ENCODE data around the gene TMEM260. TPM values are rescaled to one million over a fixed set of nuclear protein-coding genes. Genes with fewer than 3 reads are reported as not detected.
A peak's percentile ranks its signal among the peaks of the same experiment; 100 is the strongest.

Gene TMEM260
- total RNA-seq, result 10 to 100 TPM in 5 of 6 donors, 1 to 10 TPM in 1; 6.7 to 27.2 (median 20.1) TPM

- TF ChIP-seq POLR2AphosphoS5 (IDR thresholded peaks at IDR 0.05) (peak; percentile 81 to 87), POLR2A (IDR thresholded peaks at IDR 0.05) (peak in 3 of 4 donors; percentile 83 to 90 (median 88)), CTCF (IDR thresholded peaks at IDR 0.05) (peak; percentile 77 to 94 (median 85)), EP300 (IDR thresholded peaks at IDR 0.05) (no peak)
- H3K27me3 ChIP-seq, result no peaks in the 10 kb centered on the region
- peak; percentile 83 to 95 for DNase-seq
- H3K4me3 ChIP-seq, result peak within 1 kb of the TSS; percentile 83 to 99 (median 94)
- WGBS, 2 donors, result 0% methylated on average over 22 to 49 of the region's 60 CpGs
- peaks cover 14 to 24% (median 20%) of the 10 kb centered on the region in 4 donors for H3K4me1 ChIP-seq
- no peaks in the 10 kb centered on the region for H3K36me3 ChIP-seq
- peak; percentile 97 to 98 for ATAC-seq (ENCODE audit: low FRiP score in 2 of 2)
- no peaks in the 10 kb centered on the region for H3K9me3 ChIP-seq
- peak within 1 kb of the TSS; percentile 90 to 97 (median 90) for H3K27ac ChIP-seq
These were observed at the start of gene TMEM260 for GRCh38 chr14:56579345-56580220. Gene TMEM260 (plus strand): TSS chr14:56579798. CDS start chr14:56579915, 117 bp downstream.

- no peaks in the 10 kb centered on the region for H3K4me1 ChIP-seq
- TF ChIP-seq CTCF (IDR thresholded peaks at IDR 0.05), result no peak
- no peak for TF ChIP-seq POLR2A (IDR thresholded peaks at IDR 0.05)
- TF ChIP-seq EP300 (IDR thresholded peaks at IDR 0.05), result no peak
- TF ChIP-seq POLR2AphosphoS5 (IDR thresholded peaks at IDR 0.05), result no peak
- H3K4me3 ChIP-seq, result no peak overlapping the region
- H3K36me3 ChIP-seq, result no peaks in the 10 kb centered on the region
- no peak overlapping the region for H3K27ac ChIP-seq
- no peaks in the 10 kb centered on the region for H3K9me3 ChIP-seq
- no peak for ATAC-seq (ENCODE audit: low FRiP score in 2 of 2)
- no peaks in the 10 kb centered on the region for H3K27me3 ChIP-seq
- no peak for DNase-seq
- 93 to 96% methylated on average over 7 of the region's 7 CpGs for WGBS, 2 donors
These were observed 47.1 kb upstream of the TMEM260 start for GRCh38 chr14:56532546-56532945.

DNA sequence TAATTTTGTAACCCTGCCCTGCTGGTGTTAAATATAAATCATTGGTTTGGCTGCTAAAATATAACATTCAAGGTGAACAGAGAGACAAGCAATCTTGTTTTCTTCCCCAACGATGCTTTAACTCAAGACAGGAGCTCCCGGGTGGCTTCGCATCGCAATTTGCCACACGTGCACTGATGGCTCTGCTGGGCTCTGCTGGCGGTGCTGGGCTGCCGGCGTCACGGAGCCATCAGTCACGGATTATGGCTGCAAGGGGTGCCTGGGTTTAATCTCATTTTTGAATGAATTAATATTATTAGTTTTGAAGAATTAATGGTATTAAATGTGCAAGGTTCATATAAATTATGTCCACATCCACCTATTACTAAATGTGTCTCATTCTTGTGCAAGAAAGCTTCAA, 44.9 kb upstream of the TMEM260 start:
- Histone ChIP-seq H3K27ac (no peak overlapping the region), H3K9me3 (no peaks in the 10 kb centered on the region), H3K27me3 (no peaks in the 10 kb centered on the region), H3K4me3 (no peak overlapping the region), H3K4me1 (no peaks in the 10 kb centered on the region), H3K36me3 (no peaks in the 10 kb centered on the region)
- TF ChIP-seq EP300 (IDR thresholded peaks at IDR 0.05), result no peak
- TF ChIP-seq POLR2A (IDR thresholded peaks at IDR 0.05), result no peak
- TF ChIP-seq CTCF (IDR thresholded peaks at IDR 0.05), result no peak
- TF ChIP-seq POLR2AphosphoS5 (IDR thresholded peaks at IDR 0.05), result no peak
- WGBS, 2 donors, result 92% methylated on average over 10 of the region's 10 CpGs
- peak in 1 of 2 donors; percentile 37 for DNase-seq
- no peak for ATAC-seq (ENCODE audit: low FRiP score in 2 of 2)

DNA sequence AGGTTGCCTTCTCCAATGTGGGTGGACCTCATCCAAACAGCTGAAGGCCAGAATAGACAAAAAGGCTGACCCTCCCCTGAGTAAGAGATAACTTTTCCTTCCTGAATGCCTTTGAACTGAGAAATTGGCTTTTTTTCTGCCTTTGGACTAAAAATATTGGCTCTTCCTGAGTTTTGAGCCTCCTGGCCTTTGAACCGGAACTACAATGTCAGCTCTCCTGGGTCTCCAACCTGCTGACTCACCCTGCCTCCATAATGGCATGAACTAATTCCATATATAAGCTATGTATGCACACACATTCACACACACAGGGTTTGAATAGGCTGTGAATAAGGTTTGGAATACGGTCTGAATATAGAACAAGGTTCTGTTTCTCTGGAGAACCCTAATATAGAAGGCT, 39.7 kb upstream of the TMEM260 start:
- TF ChIP-seq POLR2AphosphoS5 (IDR thresholded peaks at IDR 0.05) (no peak), CTCF (IDR thresholded peaks at IDR 0.05) (no peak), EP300 (IDR thresholded peaks at IDR 0.05) (no peak), POLR2A (IDR thresholded peaks at IDR 0.05) (no peak)
- H3K36me3 ChIP-seq, result no peaks in the 10 kb centered on the region
- 88 to 100% methylated on average over 2 of the region's 2 CpGs for WGBS, 2 donors
- H3K27me3 ChIP-seq, result no peaks in the 10 kb centered on the region
- DNase-seq, result no peak
- H3K4me1 ChIP-seq, result no peaks in the 10 kb centered on the region
- no peak overlapping the region for H3K27ac ChIP-seq
- no peaks in the 10 kb centered on the region for H3K9me3 ChIP-seq
- H3K4me3 ChIP-seq, result no peak overlapping the region
- no peak for ATAC-seq (ENCODE audit: low FRiP score in 2 of 2)
